ENCODE measurements around the gene CPLANE2.
"Not testable (repeated sequence)": the region's sequence is repeated elsewhere in the genome, so short reads cannot be mapped to it uniquely, and the experiment has no call there.

The CPLANE2 gene

GRCh38 chr1:16248603-16249516 is 11.9 kb upstream of the CPLANE2 start:
- peak; percentile 54 for DNase-seq

DNA sequence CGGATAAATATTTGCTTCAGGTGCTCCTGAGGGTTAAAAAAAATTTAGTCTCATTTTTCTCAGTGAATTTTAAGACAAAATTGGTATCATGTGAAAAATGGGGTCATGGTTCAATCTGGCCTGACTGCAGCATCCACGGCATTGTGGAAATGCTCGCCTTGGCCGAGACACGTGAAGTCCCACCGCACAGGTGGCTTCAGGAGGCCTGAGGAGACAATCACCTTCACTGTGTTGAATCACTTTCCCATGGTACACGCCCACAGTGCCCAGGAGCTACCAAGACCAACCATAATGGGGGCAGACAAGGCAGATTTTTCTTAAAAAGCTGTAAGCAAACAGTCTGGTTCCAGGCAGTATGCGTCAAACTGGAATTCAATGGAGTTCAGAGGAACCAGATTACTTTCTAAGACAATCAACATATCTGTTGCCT is 11.0 kb upstream of the CPLANE2 start:
- DNase-seq, result no peak

DNA sequence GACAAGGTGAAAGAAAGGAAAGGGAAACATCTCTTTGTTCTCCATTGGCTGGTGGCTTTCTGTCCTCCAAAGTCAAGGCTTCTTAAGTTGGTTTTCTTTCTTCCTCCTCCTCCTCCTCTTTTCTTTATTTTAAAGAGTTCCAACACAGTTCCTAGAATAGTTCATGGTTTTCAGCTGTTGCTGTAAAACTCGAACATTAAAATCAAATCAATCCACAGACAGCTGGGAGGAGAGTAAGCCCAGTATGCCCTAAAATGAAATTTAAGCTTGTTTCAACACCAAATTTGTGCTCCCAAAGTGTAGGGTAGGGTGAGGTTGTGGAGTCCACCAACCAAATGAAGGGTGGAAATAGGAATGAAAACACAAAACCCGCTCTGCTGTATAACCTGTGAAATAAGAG is 10.5 kb upstream of the CPLANE2 start:
- no peak for DNase-seq

GRCh38 chr1:16246961-16247360 is 10.0 kb upstream of the CPLANE2 start:
- DNase-seq, result no peak

DNA sequence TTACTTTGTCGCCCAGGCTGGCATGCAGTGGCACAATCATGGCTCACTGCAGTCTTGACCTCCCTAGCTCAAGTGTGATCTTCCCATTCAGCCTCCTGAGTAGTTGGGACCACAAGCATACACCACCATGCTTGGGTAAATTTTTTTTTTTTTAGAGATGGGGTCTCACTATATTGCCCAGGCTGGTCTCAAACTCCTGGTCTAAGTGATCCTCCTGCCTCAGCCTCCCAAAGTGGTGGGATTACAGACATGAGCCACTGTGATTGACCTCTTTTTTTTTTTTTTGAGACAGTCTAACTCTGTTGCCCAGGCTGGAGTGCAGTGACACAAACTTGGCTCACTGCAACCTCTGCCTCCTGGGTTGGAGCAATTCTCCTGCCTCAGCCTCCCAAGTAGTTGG is 9.3 kb upstream of the CPLANE2 start:
- not testable (repeated sequence) for DNase-seq

DNA sequence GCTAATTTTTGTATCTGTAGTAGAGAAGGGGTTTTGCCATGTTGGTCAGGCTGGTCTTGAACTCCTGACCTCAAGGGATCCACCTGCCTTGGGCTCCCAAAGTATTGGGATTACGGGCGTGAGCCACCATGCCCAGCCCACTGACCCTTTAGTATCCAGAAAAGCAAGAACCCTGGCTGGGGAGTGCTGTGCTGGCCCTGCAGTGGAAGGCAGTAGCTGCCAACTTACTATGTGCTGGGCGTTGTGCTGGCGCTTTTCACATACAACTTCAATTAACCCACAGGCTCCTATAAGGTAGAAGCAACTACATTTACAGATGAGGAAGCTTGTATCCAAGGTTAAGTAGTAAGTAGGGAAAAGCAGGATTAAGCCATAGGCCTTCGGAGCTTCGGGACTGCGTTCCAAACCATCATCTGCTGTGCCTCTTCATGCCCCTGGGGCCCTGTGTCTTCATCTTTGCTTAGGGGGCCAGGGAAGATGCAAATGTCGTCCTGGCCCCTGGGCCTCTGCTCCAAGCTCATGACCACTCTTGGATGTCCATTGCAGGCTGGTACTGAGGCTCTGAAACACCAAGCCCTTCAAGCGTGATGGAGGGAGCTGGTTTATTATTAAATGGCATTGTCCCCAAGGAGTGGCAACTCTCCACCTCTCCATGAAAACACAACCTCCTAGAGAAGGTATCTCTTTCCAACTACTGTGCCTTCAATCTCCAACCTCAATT is 8.7 kb upstream of the CPLANE2 start:
- no peak for DNase-seq

DNA sequence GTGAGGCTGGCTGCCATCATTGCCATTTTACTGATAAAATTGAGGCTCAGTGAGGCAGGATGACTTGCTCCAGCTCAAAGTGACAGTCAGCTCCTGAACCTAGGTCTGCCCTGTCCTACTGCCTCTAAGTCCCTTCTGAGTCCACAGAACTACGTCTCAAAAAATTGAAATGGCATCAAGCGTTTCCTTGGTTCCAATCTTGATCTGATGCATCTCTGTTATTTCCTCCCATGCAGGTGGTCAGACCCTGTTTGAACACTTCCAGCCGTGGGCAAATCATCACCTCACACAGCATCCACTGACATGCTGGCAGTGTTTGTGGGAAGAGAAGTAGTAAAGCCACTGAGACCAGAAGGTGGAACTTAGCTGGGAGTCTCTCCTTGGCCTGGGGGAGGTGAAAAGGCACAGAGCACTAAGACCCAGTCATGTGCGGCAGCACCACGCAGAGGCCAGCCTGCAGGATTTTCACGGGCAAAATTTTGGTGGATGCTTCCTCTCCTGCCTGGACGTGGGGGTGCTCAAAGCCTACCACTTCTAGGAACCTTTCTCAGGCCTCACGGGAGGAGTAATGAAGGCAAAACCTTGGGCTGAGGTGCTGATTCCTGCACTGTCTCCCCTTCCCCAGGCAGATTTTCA is 7.8 kb upstream of the CPLANE2 start:
- DNase-seq, result no peak

DNA sequence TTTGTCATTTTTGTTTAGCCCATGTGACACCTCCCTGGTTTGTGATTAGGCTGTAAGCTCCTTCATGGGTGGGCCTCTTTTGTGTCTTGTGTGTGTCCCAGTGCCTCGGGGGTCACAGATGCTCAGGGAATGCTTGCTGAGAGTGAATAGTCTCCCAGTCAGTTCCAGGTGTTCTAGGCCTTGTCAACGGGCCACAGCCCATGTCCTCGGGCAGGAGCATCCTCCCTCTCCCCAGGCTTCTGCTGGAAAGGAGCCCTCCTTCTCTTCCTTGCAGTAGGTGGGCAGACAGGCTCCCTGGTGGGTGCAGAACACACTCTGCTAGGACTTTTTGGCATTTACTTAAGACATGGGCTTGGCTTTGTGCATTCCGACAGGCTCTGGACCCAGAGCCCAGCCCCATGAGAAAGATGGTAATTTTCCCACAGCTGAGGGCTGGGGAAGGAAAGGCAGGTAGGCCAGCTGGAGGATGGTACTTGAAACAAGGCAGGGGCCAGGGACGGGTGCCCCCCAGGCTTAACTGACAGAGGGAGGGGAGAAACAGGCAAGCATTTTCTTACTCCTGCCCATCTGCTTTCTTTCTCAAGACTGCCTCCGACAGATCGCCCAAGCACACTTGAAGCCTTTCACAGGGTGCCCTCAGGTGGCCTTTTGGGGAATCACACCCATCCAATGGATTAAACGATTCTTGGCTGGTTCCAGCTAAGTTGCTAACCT is 7.1 kb upstream of the CPLANE2 start:
- DNase-seq, result peak; percentile 75

GRCh38 chr1:16243215-16243610 is 6.2 kb upstream of the CPLANE2 start:
- DNase-seq, result no peak

DNA sequence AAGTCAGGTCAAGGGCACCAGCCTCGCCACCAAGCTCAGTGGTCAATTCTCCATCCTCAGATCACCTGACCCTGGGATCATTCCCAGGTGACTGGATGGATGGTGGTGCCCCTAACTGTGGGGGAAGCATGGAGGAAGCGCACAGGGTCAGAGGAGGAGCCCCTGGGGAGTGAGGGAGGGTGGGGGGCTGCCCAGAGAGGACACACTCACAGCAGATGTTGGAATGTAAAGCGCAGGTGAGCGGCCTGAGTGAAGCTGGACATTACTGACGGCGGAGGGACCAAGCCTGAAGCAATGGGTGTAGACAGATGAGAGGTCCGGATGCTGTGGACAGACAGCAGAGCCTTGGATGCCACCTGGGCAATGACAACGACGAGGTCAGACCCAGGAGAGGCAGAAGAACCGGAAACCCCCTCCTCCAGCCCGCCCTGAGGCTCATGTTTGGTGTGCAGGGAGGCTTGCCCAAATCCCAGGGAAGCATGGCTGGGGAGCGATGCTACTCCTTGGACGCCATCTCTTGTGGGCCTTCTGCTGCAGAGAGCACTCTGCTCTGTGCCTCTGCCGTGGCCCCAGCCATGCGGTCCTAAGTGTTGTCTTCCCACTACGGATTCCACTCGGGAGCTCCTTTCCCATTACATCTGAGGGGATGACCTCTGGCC is 5.7 kb upstream of the CPLANE2 start:
- no peak for DNase-seq

GRCh38 chr1:16241221-16241708 is 4.3 kb upstream of the CPLANE2 start:
- DNase-seq, result no peak

DNA sequence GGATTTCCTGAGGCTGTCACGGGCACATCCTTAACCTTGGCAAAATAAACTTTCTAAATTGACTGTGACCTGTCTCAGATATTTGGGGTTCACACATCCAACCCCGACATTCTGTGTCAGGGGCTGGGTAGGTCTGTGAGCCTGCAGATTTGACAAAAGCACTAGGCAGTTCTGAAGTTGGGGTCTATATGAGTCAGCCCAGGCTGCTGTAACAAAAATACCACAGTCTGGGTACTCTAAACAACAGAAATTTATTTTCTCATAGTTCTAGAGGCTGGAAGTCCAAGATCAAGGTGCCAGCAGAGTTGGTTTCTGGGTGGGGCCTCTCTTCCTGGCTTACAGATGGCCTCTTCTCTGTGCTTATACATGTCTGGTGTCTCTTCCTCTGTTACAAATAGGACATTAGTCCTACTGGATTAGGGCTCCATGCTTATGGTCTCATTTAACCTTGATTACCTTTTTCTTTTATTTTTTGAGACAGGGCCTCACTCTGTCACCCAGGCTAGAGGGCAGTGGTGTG is 3.0 kb upstream of the CPLANE2 start:
- no peak for DNase-seq

DNA sequence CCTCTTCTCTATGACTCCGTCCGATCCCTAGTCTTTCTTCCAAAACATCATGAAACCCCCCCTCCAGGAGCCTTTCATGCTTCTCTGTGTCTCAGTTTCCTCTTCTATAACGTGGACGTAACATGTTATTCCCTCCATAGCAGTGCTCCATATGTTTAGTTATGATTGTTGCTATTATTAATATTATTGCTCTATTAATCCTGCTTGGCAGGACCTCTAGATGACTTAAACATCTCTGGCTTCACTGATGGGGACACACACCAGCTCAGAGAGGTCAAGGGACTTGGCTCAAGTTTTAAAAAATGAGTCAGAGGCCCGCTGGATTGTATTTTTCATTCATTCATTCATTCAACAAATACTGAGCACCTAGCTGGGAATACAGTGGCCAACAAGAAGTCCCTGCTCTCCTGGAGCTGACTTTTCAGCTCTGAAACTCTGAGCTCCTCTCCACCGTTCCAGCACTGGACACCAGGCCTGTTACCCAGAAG is 404 bp upstream of the CPLANE2 start:
- DNase-seq, result no peak

DNA sequence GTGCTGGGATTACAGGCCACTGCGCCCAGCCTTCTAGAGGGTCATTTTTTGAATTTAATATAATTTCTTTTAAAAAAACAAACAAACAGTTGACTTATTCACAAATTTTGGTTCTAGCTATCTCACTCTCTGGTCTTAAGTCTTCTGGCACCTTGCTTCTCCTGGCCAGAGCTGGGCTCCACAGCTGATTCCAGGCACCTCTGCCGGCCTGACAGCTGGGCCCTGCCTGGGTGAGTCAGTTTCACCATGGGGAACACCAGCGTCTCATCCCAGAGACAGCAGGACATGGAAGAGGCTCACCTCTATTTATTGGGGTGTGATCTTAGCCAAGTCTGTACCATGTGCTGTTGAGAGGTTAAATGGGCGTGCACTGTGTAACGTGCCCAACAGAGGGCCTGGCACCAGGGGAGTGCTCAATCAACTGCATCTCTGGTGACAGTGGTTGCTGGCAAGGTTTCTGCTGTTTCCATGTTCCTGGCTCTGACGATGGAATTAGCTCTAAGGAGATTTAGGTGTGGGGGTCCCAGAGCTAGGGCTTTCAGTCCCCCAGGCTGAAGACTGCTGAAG is 956 bp downstream of the CPLANE2 start:
- peak; percentile 56 for DNase-seq

DNA sequence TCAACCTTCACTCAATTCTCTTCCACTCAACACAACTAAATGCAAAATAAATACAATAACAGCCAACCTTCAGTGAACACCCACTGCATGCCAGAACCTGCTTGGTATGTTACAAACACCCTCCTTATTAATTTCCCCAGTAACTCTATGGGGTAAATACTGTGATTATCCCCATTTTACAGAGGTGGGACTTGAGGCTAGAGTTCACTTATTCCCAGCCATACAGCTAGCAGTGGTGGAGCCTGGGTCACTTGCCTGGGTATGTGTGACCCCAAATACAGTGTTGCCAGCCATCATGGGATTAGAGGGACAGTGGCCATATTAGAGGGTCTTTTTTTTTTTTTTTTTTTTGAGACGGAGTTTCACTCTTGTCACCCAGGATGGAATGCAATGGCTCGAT is 1.6 kb downstream of the CPLANE2 start:
- DNase-seq, result no peak

DNA sequence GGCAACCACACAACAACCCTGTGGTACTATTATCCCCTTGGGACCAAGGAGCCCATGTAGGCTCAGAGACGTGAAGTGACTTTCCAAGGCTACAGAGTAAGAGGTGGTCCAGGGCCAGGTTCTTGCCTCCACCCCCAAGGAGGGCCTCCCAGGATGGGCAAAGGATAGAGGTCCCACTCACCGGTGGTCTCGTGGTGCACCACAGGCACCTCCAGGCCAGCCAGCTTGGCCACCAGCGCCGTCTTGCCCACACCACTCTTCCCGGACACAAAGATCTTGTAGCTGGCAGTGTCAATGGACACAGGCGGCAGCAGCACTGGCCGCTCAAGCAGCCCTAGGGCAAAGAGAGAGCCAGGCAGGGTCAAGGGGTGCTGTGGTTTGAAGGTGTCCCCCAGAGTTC is 3.6 kb downstream of the CPLANE2 start:
- no peak for DNase-seq

DNA sequence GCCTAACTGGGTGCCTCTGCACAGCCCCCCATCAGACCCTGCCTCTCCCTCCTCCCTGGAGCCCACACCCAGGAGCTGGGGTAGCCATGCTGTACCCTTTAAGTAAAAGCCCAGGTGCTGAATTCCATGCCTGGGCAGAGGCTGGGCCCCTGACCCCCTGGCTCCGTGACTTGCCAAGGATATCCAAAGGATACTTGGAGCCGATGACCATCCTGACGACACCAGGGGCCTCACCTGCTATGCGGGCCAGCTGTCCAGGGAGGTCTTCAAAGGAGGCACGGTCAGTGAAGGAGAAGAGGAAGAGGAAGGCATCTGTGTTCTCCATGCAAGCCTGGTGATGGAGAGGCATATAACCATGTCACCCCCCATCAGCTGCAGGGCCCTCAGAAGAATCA is 4.7 kb downstream of the CPLANE2 start:
- DNase-seq, result no peak

DNA sequence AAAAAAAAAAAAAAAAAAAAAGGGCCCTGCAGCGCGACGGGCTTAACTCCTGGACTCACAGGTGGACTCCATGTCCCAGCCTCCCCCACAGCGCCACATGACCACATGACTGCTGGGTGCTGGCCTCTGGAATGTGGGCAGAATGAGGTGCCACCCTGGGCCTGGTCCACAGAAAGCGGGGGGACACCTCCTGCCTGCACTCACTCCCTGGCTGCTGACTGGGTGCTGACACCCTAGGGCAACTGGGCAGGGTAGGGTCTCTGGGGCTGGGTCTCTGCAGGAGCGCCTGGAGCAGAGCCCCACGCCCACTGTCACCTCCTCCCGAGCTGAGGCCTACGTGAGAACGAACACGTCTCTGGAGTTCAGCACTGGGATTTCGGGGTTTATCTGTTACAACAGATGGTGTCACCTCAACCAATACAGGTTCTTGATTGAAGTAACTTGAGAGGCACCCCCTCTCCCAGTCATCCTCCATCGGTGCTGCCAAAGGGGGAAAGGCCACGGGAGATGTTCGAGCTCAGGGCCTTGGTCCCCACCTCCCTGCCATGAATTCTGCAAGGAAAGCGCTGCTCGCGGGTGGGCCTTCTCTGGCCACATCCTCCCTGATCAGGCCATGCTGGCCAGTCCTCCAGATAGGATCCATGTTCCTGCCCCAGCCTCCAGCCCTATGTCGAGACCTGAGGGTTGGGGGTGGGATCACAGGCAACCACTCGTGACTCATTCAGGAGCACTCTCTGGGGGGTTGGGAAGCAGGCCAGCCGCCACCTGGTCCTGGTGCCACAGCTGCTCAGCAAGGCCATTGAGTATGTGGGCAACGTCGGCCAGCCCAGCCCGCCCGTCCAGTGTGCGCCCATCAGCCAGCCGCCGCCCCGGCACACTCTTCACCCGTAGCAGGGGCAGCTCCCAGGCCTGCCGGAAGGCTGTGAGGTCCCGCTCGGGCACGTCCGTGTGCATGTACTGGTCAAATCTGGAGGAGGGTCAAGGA is 5.4 kb downstream of the CPLANE2 start:
- no peak for DNase-seq

- no peak for DNase-seq
Observed at GRCh38 chr1:16230744-16231143, 6.2 kb downstream of the CPLANE2 start.
